HG02763 (cell line): Measurements from ENCODE around the gene UBE2E2.
A peak's percentile ranks its signal among the peaks of the same experiment; 100 is the strongest.
"Not testable (repeated sequence)": the region's sequence is repeated elsewhere in the genome, so short reads cannot be mapped to it uniquely, and the experiment has no call there.

Experiments used
- ATAC-seq: cut with Tn5 transposase; IDR thresholded peaks from one replicate; pipeline ENCODE4 v1.9.1; 2021; ENCODE audit warnings: mild to moderate bottlenecking, moderate library complexity; ENCODE audit not compliant: unreplicated experiment

Gene UBE2E2

GRCh38 chr3:23202921-23203707, at the start of gene UBE2E2:
Gene UBE2E2 (plus strand): TSS chr3:23203327.
- ATAC-seq, result peak; percentile 69

- no peak for ATAC-seq
Observed at GRCh38 chr3:23153436-23153835, 49.7 kb upstream of the UBE2E2 start.

GRCh38 chr3:23157331-23157730, 45.8 kb upstream of the UBE2E2 start:
- ATAC-seq, result no peak

- ATAC-seq, result no peak
Observed at GRCh38 chr3:23159929-23160328, 43.2 kb upstream of the UBE2E2 start.

GRCh38 chr3:23161308-23161707, 41.8 kb upstream of the UBE2E2 start:
- ATAC-seq, result no peak

GRCh38 chr3:23161896-23162570, 41.1 kb upstream of the UBE2E2 start:
- peak; percentile 70 for ATAC-seq

GRCh38 chr3:23162934-23163333, 40.2 kb upstream of the UBE2E2 start:
- ATAC-seq, result peak; percentile 48

- no peak for ATAC-seq
Observed at GRCh38 chr3:23164746-23165145, 38.4 kb upstream of the UBE2E2 start.

- no peak for ATAC-seq
Observed at GRCh38 chr3:23165571-23165970, 37.6 kb upstream of the UBE2E2 start.

GRCh38 chr3:23166276-23166675, 36.9 kb upstream of the UBE2E2 start:
- no peak for ATAC-seq

GRCh38 chr3:23166845-23167244, 36.3 kb upstream of the UBE2E2 start:
- ATAC-seq, result no peak

GRCh38 chr3:23169551-23169950, 33.6 kb upstream of the UBE2E2 start:
- no peak for ATAC-seq

- ATAC-seq, result no peak
Observed at GRCh38 chr3:23170291-23170690, 32.8 kb upstream of the UBE2E2 start.

- ATAC-seq, result no peak
Observed at GRCh38 chr3:23172059-23172458, 31.1 kb upstream of the UBE2E2 start.

- no peak for ATAC-seq
Observed at GRCh38 chr3:23174426-23175039, 28.6 kb upstream of the UBE2E2 start.

GRCh38 chr3:23175341-23176083, 27.6 kb upstream of the UBE2E2 start:
- no peak for ATAC-seq

GRCh38 chr3:23176839-23177238, 26.3 kb upstream of the UBE2E2 start:
- not testable (repeated sequence) for ATAC-seq

GRCh38 chr3:23182996-23183513, 20.1 kb upstream of the UBE2E2 start:
- no peak for ATAC-seq

- no peak for ATAC-seq
Observed at GRCh38 chr3:23183731-23184130, 19.4 kb upstream of the UBE2E2 start.

GRCh38 chr3:23185861-23186260, 17.3 kb upstream of the UBE2E2 start:
- no peak for ATAC-seq

GRCh38 chr3:23189187-23189586, 13.9 kb upstream of the UBE2E2 start:
- ATAC-seq, result no peak
